ENCODE measurements around the gene DCLK2.

Gene DCLK2

DNA sequence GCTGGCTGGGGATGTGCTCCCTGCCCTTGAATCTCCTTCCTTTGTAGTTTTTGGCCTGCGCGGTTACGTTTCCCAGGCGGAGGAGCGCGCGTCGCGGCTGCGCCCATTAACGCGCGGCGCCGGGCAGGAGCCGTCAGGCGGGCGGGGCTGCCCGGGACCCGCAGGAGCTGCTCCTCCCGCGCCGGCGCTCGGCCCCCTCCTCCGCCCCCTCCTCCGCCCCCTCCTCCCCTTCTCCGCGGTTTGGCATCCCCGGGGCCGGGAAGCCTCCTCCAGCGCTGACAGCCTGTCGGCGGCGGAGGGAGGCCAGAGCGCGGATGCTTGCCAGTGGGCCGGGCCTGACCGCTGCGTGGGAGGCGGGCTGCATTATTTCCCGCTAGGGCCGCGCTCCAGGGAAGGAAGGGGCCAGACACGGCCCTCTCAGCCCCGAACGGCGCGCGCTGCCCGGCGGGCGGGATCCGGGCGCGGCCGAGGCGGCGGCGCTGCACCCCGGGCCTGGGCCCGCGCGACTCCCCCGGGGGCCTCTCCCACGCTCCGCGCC lies at the start of gene DCLK2:
Gene DCLK2 (plus strand): TSS at position 405 of the 538 bp plus-strand sequence. CDS start 583 bp downstream, outside the sequence.
- ATAC-seq, result peak; percentile 49
- peak within 1 kb of the TSS; percentile 78 for H3K4me3 Mint-ChIP-seq
- H3K27ac Mint-ChIP-seq, result peak within 1 kb of the TSS; percentile 24
- peaks cover 19% of the 10 kb centered on the region for H3K4me1 Mint-ChIP-seq
- no peaks in the 10 kb centered on the region for H3K36me3 Mint-ChIP-seq
- peaks cover 33% of the 10 kb centered on the region for H3K27me3 Mint-ChIP-seq
- H3K9me3 Mint-ChIP-seq, result no peaks in the 10 kb centered on the region

DNA sequence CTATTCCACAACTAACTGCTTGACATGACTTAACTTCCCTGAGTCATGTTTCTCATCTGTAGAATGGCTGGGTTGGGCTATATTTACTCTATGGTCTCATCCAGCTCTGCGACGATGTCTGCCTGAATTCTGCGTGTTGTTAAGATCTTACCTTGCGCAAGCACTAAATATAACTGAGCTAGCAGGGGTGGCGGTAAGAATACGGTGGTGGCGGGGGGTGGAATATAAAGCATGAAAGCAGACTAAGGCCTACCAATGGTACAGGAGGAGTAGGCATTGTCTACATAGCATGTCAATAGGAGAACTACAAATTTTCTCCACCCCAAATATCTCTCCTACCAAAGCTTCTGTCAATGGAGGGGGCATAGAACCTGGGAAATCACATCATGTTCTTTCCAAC lies 45.7 kb upstream of the DCLK2 start:
- H3K27ac Mint-ChIP-seq, result no peak overlapping the region
- no peak overlapping the region for H3K4me3 Mint-ChIP-seq
- H3K9me3 Mint-ChIP-seq, result peaks cover 11% of the 10 kb centered on the region
- no peak for ATAC-seq
- no peaks in the 10 kb centered on the region for H3K36me3 Mint-ChIP-seq
- peaks cover 9% of the 10 kb centered on the region for H3K27me3 Mint-ChIP-seq
- peaks cover under 1% of the 10 kb centered on the region for H3K4me1 Mint-ChIP-seq

DNA sequence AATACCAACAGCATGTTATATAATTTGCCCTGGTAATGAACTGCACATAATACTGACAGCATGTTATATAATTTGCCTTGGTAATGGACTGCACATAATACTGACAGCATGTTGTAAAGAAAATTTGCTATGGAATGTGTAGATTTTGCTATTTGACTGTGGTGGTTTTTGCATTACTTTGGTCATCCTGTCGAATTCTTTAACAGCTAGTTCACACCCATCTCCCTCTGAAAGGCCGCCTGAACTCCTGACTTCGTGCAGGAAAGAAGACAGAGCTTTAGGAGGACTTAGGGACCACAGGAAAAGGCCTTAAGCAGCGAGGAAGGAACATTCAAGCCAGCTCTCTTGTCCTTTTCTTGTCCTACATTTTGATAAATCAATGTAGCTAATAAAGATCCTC lies 45.2 kb upstream of the DCLK2 start:
- no peak for ATAC-seq
- Mint-ChIP-seq H3K27me3 (peaks cover 9% of the 10 kb centered on the region), H3K27ac (no peak overlapping the region), H3K36me3 (no peaks in the 10 kb centered on the region), H3K9me3 (peaks cover 7% of the 10 kb centered on the region), H3K4me3 (no peak overlapping the region), H3K4me1 (peaks cover 6% of the 10 kb centered on the region)

DNA sequence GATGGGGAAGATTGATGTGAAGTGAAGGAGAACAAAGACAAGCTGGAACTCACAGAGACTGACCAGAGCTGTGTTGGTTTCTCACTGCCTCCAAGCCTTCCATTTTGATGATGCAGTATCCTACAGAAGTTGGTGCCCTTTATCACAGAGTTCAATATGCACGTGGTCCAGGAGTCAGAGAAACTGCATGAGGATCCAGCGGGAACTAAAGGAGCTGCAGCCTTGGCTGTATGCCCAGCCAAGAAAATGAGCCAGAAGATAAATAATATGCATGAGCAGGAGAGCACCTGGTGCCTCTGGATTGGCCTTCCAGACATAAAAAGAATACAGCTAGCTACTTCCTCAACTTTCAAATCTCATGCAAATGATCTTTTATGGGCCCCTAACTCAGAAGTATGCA lies 44.3 kb upstream of the DCLK2 start:
- no peak overlapping the region for H3K27ac Mint-ChIP-seq
- H3K4me3 Mint-ChIP-seq, result no peak overlapping the region
- H3K4me1 Mint-ChIP-seq, result peaks cover 14% of the 10 kb centered on the region
- H3K9me3 Mint-ChIP-seq, result peaks cover 7% of the 10 kb centered on the region
- ATAC-seq, result no peak
- H3K27me3 Mint-ChIP-seq, result peaks cover 9% of the 10 kb centered on the region
- H3K36me3 Mint-ChIP-seq, result no peaks in the 10 kb centered on the region

DNA sequence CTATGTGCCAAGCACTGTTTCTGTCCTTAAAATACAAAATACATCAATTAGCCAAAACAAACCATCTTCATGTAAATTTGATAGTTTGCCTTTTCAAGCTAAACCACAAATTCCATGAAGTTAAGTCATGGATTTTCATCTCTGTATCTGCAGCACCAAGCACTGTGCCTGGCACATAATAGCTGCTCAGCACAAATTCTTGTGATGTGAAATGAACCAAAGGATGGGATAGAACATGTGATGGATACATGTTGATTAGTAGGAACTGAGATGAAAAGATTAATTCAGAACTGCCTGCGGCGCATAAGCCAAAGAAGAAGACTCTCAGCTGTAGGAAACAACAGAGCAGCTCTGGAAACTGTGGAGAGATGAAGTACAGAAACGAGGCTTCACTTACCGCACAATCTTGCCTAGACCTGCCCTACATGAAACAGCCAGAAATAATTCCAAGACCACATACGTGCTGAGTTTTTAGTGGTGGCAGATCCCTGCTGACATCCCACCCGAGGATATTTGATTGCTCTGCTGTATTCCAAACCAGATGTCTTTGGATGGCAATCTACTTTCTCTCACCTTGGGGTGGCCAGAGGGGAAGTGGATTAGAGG lies 40.9 kb upstream of the DCLK2 start:
- no peak for ATAC-seq
- H3K27me3 Mint-ChIP-seq, result no peaks in the 10 kb centered on the region

DNA sequence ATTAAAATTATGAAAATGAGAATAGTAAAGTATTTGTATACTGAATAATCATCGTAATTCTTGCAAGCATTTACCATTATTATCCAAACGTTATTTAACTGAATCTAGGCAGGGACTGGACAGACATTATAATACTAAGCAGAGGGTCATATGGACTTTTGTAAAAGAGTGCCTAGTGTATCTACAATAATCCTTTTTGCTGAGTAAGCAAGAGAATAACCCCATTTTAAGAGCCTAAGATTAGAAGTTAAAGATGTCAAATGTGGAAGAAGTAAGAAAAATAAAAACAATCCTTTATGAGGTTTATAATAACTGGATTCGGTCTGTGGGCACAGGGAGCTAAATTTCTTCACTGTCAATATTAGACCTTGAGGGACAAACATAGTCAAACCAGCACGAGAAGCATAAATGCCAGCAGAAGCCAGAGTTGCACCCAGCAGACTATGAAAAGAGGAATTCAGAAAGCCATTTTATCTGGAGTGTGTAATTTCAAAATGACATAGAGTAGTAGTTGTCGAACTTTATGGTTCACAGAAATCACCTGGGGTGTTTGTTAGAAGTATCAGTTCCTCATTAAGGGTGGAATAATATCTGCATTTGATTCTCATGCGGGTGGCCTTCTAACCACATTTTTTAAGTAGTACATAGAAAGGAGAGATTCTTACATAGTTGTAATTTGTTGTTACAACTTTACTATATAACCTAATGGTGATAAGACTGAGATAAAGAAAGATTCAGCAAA lies 39.7 kb upstream of the DCLK2 start:
- peaks cover 31% of the 10 kb centered on the region for H3K4me1 Mint-ChIP-seq
- peaks cover 7% of the 10 kb centered on the region for H3K9me3 Mint-ChIP-seq
- peak overlapping the region; percentile 50 for H3K4me3 Mint-ChIP-seq
- H3K27ac Mint-ChIP-seq, result peak overlapping the region; percentile 71
- ATAC-seq, result peak; percentile 90
- H3K27me3 Mint-ChIP-seq, result no peaks in the 10 kb centered on the region
- no peaks in the 10 kb centered on the region for H3K36me3 Mint-ChIP-seq

More for the DNA sequence above, 40.9 kb upstream of the DCLK2 start:
- Mint-ChIP-seq H3K9me3 (peaks cover 7% of the 10 kb centered on the region), H3K27ac (no peak overlapping the region), H3K36me3 (no peaks in the 10 kb centered on the region), H3K4me3 (no peak overlapping the region), H3K4me1 (peaks cover 31% of the 10 kb centered on the region)

DNA sequence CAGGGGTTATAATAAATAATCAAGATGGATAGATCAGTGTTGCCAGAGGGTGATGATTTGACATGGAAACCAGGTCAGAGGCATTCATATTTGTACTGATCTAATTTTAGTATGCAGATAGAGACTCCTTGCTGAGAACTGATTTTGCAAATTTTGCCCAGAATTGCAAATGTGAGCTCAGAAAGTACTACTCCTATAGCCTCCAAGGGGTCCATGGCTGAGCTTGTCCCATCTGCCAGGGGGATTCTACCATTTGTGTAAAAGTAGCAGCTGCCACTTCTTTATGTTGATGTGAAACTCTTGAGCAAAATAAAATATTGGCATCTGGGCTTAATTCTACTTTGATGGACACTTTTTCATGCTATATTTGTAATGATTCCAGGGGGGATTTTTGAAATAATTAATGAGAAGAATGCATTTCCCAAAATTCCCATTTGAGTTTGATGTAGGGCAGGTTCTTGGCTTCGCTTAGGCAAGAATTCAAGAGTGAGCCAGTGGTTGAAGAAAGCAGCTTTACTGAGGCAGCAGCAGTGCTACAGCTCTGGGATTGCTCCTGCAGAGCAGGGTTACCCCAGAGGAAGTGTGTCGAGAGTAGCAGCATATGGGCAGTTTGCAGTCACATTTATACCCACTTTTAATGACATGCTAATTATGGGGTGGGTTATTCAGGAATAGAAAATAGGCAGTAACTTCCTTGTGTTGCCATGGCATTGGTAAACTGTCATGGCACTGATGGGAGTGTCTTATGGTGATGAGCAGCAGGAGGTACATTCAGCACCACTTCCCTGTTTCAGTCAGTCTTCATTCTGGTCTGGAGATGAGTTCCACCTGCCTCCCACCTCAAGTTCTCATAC lies 38.7 kb upstream of the DCLK2 start:
- no peak overlapping the region for H3K4me3 Mint-ChIP-seq
- peak; percentile 84 for ATAC-seq

DNA sequence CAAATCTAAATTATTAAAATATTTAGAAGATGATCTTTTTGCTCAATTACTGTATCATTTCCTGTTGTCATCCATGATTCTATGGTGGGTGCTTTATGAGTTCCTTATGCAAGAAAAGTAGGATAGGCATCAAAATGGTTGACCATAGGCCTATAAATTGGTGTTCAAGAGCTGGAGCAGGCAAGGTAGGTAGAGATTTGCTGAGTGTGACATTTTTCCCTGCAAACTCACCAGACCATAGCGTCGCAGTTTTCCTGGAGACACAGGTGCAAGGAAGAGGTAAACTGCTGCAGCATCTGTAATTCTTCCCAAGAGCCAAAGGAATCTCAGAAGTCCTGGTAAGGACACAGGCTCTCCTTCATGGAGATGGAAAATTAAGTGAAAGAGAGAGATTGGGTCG lies 33.7 kb upstream of the DCLK2 start:
- Mint-ChIP-seq H3K4me1 (peaks cover 11% of the 10 kb centered on the region), H3K4me3 (no peak overlapping the region), H3K36me3 (no peaks in the 10 kb centered on the region), H3K27me3 (peaks cover 8% of the 10 kb centered on the region), H3K27ac (no peak overlapping the region), H3K9me3 (no peaks in the 10 kb centered on the region)
- ATAC-seq, result no peak

More for the DNA sequence above, 38.7 kb upstream of the DCLK2 start:
- Mint-ChIP-seq H3K36me3 (no peaks in the 10 kb centered on the region), H3K9me3 (peaks cover 7% of the 10 kb centered on the region), H3K4me1 (peaks cover 31% of the 10 kb centered on the region), H3K27me3 (no peaks in the 10 kb centered on the region), H3K27ac (peak overlapping the region; percentile 71)

DNA sequence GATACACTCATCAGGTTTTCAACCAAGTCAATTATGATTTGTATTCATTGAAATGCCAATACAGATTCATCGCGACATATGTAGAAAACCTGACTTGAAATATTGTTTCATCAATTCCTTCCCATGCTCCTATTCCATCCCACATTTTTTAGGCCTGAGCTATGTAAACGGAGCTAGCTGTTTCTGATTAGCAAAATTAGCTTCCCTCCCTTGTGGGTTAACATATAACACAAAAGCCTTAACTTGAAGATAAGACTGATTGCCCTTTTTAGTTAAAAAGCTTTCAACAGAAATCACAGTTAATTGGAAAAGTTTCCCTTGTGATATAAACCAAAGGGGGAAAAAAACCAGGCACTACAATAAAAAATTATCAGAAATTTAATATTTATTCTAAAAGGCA lies 32.8 kb upstream of the DCLK2 start:
- H3K27me3 Mint-ChIP-seq, result peaks cover 8% of the 10 kb centered on the region
- no peak for ATAC-seq
- no peaks in the 10 kb centered on the region for H3K36me3 Mint-ChIP-seq
- peaks cover 2% of the 10 kb centered on the region for H3K4me1 Mint-ChIP-seq
- H3K27ac Mint-ChIP-seq, result no peak overlapping the region
- H3K9me3 Mint-ChIP-seq, result no peaks in the 10 kb centered on the region
- H3K4me3 Mint-ChIP-seq, result no peak overlapping the region

DNA sequence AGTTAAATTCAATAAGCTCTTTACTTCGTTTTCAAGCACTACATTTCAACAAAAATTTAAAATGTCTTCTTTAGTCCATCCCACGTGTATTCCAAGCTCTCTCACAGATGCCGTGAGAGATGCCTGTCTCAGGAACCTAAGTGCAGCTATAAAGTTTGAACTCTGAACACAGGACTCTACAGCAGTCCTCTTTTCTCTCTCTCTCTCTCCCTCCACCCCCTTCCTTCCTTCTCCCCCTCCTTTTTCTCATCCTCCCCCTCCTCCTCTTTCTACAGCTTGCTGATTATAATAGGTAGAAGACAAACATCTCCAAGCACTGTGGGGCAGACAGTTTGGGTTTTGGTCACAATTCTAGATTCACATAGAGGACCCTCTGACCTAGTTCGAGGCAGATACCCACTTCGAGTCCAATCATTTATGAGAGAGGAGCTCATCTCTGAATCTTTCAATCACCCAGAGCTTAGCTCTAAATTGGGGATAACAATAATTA lies 31.5 kb upstream of the DCLK2 start:
- H3K9me3 Mint-ChIP-seq, result no peaks in the 10 kb centered on the region
- ATAC-seq, result no peak

DNA sequence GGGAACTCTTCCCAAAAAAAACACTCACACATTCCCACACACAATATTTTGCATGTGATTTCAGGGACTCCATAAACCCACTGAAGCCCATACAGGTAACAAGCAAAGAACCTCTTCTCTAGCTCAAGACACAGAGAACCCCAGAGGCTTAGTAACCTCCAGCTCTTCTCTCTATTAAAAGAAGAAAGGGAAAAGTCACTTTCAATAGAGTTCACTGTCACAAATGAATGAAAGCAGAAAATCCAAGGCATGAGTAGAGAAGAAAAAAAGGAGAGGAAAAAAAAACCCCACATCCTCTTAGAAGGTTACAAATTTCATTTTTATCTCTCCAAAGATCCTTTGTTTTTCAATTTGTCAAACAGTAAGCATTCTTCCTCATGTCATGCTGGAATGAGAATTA lies 30.7 kb upstream of the DCLK2 start:
- Mint-ChIP-seq H3K27me3 (peaks cover 8% of the 10 kb centered on the region), H3K27ac (no peak overlapping the region)

More for the DNA sequence above, 31.5 kb upstream of the DCLK2 start:
- H3K27ac Mint-ChIP-seq, result no peak overlapping the region
- H3K27me3 Mint-ChIP-seq, result peaks cover 8% of the 10 kb centered on the region
- no peak overlapping the region for H3K4me3 Mint-ChIP-seq
- H3K4me1 Mint-ChIP-seq, result no peaks in the 10 kb centered on the region
- H3K36me3 Mint-ChIP-seq, result no peaks in the 10 kb centered on the region

DNA sequence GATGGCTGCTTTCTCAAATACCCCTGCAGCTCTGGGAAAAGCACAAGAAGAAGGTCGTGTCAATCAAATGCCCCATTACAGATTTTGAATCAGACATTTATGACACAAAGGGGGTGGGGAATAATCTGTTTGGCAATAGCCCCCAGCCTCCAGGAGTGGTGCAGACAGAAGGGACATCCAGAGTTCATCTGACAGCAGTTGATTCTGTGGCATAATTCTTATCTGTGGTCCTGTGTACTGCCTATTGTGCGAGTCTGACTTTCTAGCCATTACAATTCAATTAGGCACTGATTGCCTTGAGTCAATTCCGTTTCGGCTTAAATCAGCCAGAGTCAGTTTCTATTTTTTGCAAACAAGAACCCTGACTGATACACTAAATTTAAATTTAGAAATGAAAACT lies 28.6 kb upstream of the DCLK2 start:
- Mint-ChIP-seq H3K4me1 (no peaks in the 10 kb centered on the region), H3K27me3 (peaks cover 8% of the 10 kb centered on the region), H3K27ac (no peak overlapping the region), H3K4me3 (no peak overlapping the region), H3K36me3 (no peaks in the 10 kb centered on the region), H3K9me3 (no peaks in the 10 kb centered on the region)
- no peak for ATAC-seq

More for the DNA sequence above, 30.7 kb upstream of the DCLK2 start:
- Mint-ChIP-seq H3K36me3 (no peaks in the 10 kb centered on the region), H3K4me3 (no peak overlapping the region), H3K9me3 (no peaks in the 10 kb centered on the region), H3K4me1 (no peaks in the 10 kb centered on the region)
- no peak for ATAC-seq

DNA sequence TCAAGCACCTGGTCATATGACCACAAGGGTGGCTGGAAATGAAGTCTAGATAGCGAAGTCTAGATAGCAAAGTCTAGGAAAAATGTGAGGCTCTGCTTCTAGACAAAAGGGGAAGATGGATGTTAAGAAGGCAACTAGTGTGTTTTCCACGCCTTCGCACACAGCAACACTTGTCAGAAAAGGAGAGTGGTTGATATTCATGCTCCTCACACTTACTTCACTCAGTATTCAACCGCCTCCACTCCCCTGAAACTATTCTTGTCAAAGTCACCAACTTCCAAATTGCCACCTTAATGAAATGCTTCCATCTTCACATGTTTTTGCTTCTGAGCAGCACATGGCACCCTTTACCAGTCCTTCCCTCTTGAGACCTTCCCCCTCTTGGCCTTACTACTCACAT lies 27.7 kb upstream of the DCLK2 start:
- no peaks in the 10 kb centered on the region for H3K4me1 Mint-ChIP-seq
- no peak for ATAC-seq
- H3K4me3 Mint-ChIP-seq, result no peak overlapping the region
- H3K27ac Mint-ChIP-seq, result no peak overlapping the region
- no peaks in the 10 kb centered on the region for H3K36me3 Mint-ChIP-seq
- no peaks in the 10 kb centered on the region for H3K9me3 Mint-ChIP-seq
- peaks cover 8% of the 10 kb centered on the region for H3K27me3 Mint-ChIP-seq

DNA sequence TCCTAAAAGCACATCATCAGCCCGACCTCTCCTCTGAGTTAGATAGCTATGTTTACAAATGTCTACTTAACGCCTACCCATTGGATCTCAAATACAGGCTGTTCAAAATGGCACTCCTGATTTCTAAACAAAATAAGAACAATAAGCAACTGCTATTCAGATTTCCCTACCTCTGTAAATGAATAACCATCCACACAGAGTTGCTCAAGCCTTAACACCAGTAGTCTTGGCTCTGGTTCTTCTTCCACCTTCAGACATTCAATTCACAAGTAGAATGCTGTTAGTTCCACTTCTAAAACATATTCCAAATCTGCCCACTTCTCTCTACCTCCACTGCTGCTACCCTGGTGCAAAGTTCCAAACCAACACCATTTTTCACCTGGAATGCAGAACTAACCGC lies 27.1 kb upstream of the DCLK2 start:
- no peak for ATAC-seq
- Mint-ChIP-seq H3K27me3 (peaks cover 6% of the 10 kb centered on the region), H3K4me1 (no peaks in the 10 kb centered on the region), H3K4me3 (no peak overlapping the region), H3K27ac (no peak overlapping the region), H3K36me3 (no peaks in the 10 kb centered on the region), H3K9me3 (peaks cover 4% of the 10 kb centered on the region)

DNA sequence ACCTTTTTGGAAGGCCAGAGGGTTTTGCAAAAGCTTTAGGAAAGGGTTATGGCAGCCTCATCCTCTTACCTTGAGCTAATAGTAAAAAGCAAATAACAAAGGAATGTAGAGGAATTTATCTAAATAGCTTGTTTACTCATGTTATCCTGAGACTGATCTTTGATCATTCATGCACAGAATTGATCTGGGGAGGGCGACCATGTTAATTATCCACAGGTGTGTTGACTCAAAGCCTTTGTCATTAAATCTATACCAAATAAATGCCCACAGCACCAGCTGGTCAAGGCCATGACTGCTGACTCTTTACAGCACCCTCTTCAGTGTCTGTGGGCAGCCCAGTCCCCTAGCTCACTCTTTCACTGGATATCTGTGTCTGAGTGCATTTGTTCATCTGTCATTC lies 22.8 kb upstream of the DCLK2 start:
- H3K4me3 Mint-ChIP-seq, result no peak overlapping the region
- H3K4me1 Mint-ChIP-seq, result no peaks in the 10 kb centered on the region
- no peaks in the 10 kb centered on the region for H3K36me3 Mint-ChIP-seq
- no peaks in the 10 kb centered on the region for H3K27me3 Mint-ChIP-seq
- no peak for ATAC-seq
- no peak overlapping the region for H3K27ac Mint-ChIP-seq
- H3K9me3 Mint-ChIP-seq, result peaks cover 7% of the 10 kb centered on the region

Measured in stimulated activated memory B cell treated with anti-CD40 and anti-IgM and Interleukin-4, amounts not matched to agents 10 μg/mL and 1 μg/mL and 100 μg/mL, for 72 hours (primary cell).